NCI-H187 (cell line): Measurements from ENCODE around the gene SGPP2.
A peak's percentile ranks its signal among the peaks of the same experiment; 100 is the strongest.

Experiments used
- DNase-seq, 2 experiments: peaks; one replicate each; lab custom pipeline; 2025; lab: John Stamatoyannopoulos, UW

Gene SGPP2

DNA sequence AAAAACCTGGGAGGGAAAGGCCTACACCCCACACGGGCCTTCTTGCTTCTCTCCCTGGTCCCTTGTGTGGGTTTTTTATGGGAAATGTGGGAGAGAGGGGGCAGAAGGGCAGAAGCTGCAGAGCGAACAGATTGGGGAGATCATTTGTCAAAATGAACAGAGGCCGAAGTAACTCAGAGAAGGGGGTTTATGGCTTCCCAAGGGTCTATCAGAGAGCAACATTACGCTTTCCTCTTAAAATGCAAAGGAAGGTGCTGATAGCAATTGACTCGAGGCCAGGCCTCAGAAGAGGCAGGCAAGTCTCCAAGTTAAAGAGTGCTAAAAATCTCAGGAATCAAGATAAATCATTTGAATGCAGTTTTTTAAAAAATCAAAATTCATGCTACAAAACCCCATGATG, 101.5 kb downstream of the SGPP2 start:
- DNase-seq = no peak

DNA sequence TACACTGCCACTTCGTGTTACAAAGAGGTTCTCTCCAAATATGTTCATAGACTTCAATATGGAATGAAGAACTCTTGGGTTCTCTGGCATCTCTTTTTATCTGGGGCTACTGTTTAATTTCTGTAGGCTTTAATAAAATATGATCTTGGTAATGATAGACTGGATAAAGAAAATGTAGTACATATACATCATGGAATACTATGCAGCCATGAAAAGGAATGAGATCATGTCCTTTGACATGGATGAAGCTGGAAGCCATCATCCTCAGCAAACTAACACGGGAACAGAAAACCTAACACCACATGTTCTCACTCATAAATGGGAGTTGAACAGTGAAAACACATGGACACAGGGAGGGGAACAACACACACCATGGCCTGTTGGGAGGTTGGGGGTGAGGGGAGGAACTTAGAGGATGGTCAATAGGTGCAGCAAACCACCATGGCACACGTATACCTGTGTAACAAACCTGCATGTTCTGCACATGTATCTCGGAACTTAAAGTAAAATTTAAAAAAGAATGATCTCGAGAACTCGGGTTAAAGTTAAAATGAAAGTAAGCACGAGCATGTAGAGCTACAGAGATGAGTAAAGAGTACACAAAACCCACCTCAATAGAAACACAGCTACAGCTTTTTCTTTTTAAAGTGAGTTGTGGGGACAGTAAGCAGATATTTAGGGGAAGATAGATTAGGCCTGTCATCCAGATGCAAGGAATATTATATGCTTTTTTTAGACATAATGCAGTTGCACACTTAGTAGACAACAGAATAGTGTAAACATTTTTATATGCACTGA, 102.3 kb downstream of the SGPP2 start:
- no peak for DNase-seq

- DNase-seq = no peak
Measured at GRCh38 chr2:222532315-222532714, 108.0 kb downstream of the SGPP2 start.

GRCh38 chr2:222535477-222535876, 111.1 kb downstream of the SGPP2 start:
- DNase-seq = no peak

DNA sequence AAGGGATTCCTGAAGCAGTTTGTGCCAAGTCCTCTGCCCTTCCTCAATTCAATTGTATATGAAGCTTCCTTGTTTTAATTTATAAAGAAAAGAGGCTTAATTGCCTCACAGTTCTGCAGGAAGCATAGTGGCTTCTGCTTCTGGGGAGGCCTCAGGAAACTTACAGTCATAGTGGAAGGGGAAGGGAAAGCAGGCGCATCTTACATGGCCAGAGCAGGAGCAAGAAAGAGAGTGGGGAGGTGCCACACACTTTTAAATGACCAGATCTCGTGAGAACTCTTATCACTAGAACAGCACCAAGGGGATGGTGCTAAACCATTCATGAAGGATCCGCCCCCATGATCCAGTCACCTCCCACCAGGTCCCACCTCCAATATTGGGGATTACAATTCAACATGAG, 114.2 kb downstream of the SGPP2 start:
- DNase-seq = no peak

GRCh38 chr2:222544661-222545060, 120.3 kb downstream of the SGPP2 start:
- no peak for DNase-seq

DNA sequence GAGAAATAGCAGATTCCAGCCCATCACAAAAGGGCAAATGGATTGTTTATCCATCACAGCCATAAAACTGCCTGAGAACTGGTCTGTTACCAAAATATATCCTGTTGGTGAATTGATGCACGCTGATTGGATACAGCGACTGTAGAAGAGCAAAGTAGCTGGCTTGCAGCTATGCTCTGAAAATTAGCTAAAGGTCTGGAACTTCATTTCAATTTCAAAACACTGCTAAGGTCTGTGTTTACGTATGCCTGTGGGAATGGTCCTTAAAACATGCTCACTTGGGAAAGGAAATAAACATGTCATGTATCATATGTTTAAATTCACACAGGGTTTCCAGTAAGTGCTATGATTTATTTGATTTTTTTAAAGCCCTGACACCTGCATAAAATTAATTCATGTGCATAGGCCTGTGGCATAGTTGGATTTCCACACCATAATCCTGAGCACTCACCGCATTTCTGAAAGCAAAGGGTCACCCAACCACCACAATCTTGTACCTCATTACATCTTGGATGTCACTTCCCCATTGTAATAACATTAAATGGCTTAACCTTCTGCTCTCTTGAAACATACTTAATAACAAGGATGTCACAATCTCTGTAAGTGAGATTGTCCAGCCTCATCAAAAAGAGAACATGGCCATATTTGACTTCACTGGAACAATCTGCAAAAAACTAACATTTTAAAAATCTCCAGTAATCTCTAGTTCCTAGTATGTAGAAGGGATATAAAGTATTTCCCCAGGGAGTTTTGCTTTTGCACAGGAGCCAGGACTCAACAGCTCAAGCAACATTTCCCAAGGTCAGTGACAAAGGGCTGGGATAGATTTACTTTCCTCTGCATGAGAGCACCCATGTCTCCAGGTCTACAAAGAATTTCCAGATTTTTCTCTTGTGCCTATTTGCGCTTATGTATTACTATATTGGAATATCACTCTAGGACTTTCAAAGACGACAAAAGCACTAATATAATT, 121.8 kb downstream of the SGPP2 start:
- no peak for DNase-seq

GRCh38 chr2:222547083-222547482, 122.7 kb downstream of the SGPP2 start:
- DNase-seq = no peak

- DNase-seq = no peak
Measured at GRCh38 chr2:222548992-222549391, 124.6 kb downstream of the SGPP2 start.

DNA sequence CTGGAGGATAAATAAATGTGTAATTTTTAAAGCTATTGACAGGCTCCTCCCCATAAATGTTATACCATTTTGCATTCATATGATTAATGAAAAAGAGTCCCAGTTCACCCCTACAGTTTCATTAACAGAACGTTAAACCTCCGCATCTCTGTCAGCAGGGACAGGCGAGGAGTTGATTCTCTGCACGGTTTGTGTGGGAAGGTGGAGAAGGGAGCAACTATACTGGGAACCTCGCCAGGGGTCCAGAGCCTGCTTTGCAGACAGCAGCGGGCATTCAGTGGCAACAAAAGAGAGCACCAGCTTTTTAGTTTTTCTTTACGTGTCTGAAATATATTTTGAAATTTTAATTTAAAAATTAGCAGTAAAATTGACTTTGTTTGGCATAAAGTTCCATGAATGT, 130.2 kb downstream of the SGPP2 start:
- no peak for DNase-seq

DNA sequence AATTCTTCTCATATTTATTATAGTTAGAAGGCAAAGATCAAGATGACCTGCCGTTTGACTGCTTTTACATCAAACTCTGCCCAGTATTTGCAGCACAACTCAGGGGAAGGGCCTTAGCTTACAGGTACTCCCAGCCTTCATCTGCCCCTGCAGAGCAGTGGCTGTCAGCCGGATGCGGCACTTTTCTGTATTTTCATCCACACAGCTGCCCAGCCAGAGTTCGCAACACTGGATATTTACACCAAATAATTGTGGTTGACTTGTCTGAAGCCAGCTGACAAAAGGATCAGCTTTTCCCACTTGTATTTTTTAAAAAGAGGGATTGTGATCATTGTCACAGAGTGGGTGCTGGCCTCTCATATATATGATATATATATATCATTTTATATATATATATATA, 136.8 kb downstream of the SGPP2 start:
- no peak for DNase-seq

DNA sequence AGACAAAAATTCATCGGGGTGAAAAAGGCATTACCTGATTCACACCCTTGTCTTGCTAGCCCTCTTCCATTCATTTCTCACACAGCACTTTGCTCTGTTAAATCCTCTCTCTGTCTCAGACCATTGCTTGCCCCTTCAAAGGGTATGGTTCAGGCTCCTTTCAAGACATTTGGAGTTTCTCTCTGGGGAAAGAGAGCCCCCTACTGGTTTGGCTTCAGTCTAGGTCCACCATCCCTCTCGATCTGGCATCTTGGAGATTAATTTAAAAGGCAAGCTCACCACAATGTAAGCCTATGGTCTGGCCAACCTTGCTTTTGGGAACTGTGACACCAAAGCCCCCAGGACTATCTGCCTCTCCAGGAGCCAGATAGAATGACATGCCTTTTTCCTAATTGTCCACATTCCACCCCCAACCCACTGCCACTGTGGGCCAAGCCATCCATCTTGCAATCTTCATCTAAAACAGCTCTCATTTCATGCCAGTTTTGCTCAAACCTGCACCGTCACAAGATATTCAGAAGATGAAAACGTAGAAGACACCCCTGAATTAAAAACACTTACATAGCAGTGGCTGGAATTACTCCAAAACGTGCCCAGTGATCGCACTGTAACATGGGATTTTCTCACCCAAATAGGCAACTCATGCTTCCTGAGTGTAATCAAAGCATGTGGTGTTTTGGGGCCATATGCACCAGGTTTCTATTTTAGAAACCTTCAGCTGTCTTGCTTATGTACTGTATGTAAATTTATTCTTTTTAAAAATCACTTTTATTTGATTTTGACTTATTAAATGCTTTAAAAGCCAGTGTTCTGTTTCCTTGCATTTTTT, 137.7 kb downstream of the SGPP2 start:
- DNase-seq = peak; percentile 18 to 29

DNA sequence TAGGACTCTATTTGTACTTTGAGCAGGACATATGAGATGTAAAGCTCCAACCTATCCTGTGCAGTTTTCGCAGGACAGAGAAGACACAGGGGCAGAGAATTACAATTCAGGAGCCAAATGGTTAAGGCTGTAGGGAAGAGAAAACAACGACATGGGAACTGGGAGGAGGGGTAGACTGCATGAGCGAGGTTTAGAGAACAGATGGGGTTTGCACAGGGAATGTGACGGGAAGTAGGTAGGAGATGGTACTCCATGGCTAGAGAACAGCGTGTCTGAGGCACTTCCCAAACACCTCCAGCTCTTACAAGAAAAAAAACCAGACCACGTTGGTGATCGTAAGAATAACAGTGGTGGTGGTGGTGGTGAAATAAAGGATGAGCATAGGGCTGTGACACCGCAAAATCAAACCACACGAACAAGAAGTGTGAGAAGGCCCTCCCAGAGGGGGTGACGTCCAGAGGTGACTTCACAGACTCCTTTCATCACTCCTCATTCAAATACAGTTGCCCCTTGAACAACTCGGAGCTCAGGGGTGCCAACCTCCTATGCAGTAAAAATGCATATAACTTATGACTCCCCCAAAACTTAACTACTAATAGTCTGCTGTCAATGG, 138.9 kb downstream of the SGPP2 start:
- no peak for DNase-seq

- DNase-seq = no peak
Measured at GRCh38 chr2:222563936-222564335, 139.6 kb downstream of the SGPP2 start.

DNA sequence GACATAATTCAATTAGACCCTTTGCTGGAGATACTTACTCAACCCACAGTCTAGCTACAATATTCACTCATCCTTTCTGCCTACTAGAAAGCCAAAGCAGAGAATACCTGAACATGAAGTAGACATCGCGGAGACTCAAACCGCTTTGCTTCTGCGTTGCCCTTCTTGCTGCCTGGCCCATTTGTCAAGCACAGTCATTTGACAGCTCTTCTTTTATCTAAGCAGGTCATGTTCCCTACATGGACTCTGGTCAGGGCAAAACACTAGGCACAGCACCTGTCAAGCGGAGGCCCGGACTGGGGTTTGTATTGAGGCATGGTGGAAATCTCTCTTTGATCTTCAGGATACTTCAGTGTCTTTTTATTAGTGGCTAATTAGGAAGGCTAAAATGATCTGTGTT, 141.9 kb downstream of the SGPP2 start:
- no peak for DNase-seq

DNA sequence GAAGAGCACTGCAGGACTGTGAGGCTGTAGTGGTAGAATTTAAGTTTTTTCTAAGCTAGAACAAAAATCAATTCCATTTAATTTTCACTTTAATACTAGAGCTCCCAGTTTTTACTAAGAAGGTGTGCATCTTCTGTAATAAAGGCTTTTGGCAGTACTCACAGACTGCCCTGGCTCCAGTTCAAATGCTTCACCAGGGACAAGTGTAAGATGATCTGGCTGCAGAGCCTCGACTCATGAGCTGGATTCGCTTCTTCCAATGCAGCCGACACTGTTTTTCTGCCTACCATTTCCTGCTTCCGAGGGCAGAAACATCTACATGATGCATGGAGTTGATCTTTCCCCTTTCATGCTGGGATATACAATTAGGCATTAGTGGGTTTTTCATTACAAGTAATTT, 144.5 kb downstream of the SGPP2 start:
- DNase-seq = no peak

DNA sequence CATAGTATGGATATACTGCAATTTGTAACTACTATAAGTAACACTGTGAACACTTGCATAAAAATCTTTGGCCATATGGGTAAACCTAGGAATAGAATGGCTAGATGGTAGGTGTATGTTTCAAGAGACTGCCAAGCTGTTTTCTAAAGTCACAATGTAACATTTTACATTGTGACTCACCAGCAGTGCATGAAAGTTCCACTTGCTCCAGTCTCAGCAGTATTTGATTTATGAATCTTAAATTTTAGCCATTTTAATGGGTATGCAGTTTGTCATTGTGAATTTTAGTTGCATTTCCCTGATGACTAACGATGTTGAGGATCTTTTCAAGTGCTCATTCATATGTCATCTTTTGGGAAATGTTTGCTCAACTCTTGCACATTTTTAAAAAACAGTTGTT, 145.5 kb downstream of the SGPP2 start:
- DNase-seq = no peak

DNA sequence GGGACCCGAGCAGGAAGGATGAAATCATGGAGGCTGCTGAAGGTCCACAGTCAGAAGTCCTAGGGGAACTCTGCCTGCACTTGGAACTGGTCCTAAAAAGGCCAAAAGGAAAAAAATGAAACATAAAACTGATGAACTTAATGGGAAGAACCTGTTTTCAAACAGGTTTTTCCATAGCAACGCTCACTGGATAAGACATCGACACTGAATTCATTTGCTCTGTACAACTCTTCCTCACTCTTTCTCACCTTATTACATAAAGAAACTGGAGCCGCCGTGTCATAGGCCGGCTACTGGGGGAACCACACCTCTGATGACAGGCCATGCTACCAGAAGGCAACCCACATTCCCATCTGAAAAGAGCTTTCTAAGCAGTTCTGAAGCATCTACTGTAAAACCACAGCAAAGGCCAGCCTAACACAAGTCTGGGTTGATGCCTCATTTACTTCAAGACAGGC, 147.9 kb downstream of the SGPP2 start:
- no peak for DNase-seq

GRCh38 chr2:222572751-222573174, 148.4 kb downstream of the SGPP2 start:
- no peak for DNase-seq

- DNase-seq = no peak
Measured at GRCh38 chr2:222575618-222576017, 151.3 kb downstream of the SGPP2 start.
